SK-N-MC (cell line): ENCODE data around the gene BBS12.
"Not testable (repeated sequence)": the region's sequence is repeated elsewhere in the genome, so short reads cannot be mapped to it uniquely, and the experiment has no call there.

Experiments used
- DNase-seq: peaks from one replicate; pipeline ENCODE4 v3.0.0-alpha.2; 2011; ENCODE audit warnings: low read depth, low spot score
- H3K27ac ChIP-seq: fragments of 200-600 bp; sonication (generic); 2 replicates; pipeline ENCODE4 v1.5.1; 2016; ENCODE audit warnings: mixed run types
- H3K36me3 ChIP-seq: fragments of 200-600 bp; sonication (generic); 2 replicates; pipeline ENCODE4 v1.6.1; 2017; ENCODE audit warnings: antibody characterized with exemption, low read length, mixed read lengths; ENCODE audit not compliant: insufficient read depth
- H3K4me3 ChIP-seq: fragments of 200-600 bp; sonication (generic); 2 replicates; pipeline ENCODE4 v1.5.1; 2016
- H3K9ac ChIP-seq: fragments of 200-600 bp; sonication (generic); 2 replicates; pipeline ENCODE4 v1.8.0; 2017; ENCODE audit warnings: mixed run types, mixed read lengths; ENCODE audit not compliant: insufficient read length
- H3K9me3 ChIP-seq: fragments of 200-600 bp; sonication (generic); 2 replicates; pipeline ENCODE4 v1.6.1; 2017; ENCODE audit warnings: low read depth, mild to moderate bottlenecking, antibody characterized with exemption, low read length, moderate library complexity, mixed read lengths
- EZH2 ChIP-seq: fragments of 200-600 bp; sonication (generic); IDR thresholded peaks from one replicate; pipeline ENCODE4 v1.6.1; 2017; ENCODE audit warnings: antibody characterized with exemption
- FOXP2 ChIP-seq: optimal IDR thresholded peaks from 2 replicates; pipeline ENCODE3; 2011; ENCODE audit warnings: mild to moderate bottlenecking, moderate library complexity; ENCODE audit not compliant: insufficient read depth; ENCODE audit errors: extremely low read length, control extremely low read depth
- POLR2AphosphoS5 ChIP-seq: IDR thresholded peaks from 2 replicates; pipeline ENCODE4 v1.6.1; 2012; ENCODE audit warnings: mild to moderate bottlenecking, low read depth, low read length, borderline replicate concordance

The BBS12 gene

GRCh38 chr4:122776916-122777315, 44.4 kb downstream of the BBS12 start:
- Histone ChIP-seq H3K36me3 (no peaks in the 10 kb centered on the region), H3K9me3 (no peaks in the 10 kb centered on the region), H3K9ac (no peak overlapping the region), H3K27ac (no peak overlapping the region), H3K4me3 (no peak overlapping the region)
- TF ChIP-seq POLR2AphosphoS5 (no peak), EZH2 (no peak), FOXP2 (no peak)
- DNase-seq, result no peak

GRCh38 chr4:122777846-122778673, 45.6 kb downstream of the BBS12 start:
- H3K36me3 ChIP-seq, result no peaks in the 10 kb centered on the region
- TF ChIP-seq EZH2 (no peak), FOXP2 (no peak), POLR2AphosphoS5 (no peak)
- no peak overlapping the region for H3K9ac ChIP-seq
- no peaks in the 10 kb centered on the region for H3K9me3 ChIP-seq
- no peak overlapping the region for H3K27ac ChIP-seq
- no peak for DNase-seq
- H3K4me3 ChIP-seq, result no peak overlapping the region

- H3K9ac ChIP-seq, result no peak overlapping the region
- H3K36me3 ChIP-seq, result no peaks in the 10 kb centered on the region
- H3K27ac ChIP-seq, result no peak overlapping the region
- H3K4me3 ChIP-seq, result no peak overlapping the region
- H3K9me3 ChIP-seq, result no peaks in the 10 kb centered on the region
- no peak for DNase-seq
- no peak for TF ChIP-seq POLR2AphosphoS5
- no peak for TF ChIP-seq FOXP2
- no peak for TF ChIP-seq EZH2
Observed at GRCh38 chr4:122781486-122781885, 49.0 kb downstream of the BBS12 start.

GRCh38 chr4:122783301-122784215, 51.1 kb downstream of the BBS12 start:
- Histone ChIP-seq H3K4me3 (no peak overlapping the region), H3K36me3 (no peaks in the 10 kb centered on the region), H3K9ac (no peak overlapping the region), H3K27ac (no peak overlapping the region), H3K9me3 (no peaks in the 10 kb centered on the region)
- DNase-seq, result no peak
- no peak for TF ChIP-seq FOXP2

- TF ChIP-seq FOXP2 (no peak), EZH2 (no peak), POLR2AphosphoS5 (no peak)
- no peaks in the 10 kb centered on the region for H3K9me3 ChIP-seq
- no peak overlapping the region for H3K4me3 ChIP-seq
- H3K27ac ChIP-seq, result no peak overlapping the region
- no peak overlapping the region for H3K9ac ChIP-seq
- no peak for DNase-seq
- H3K36me3 ChIP-seq, result no peaks in the 10 kb centered on the region
Observed at GRCh38 chr4:122784261-122784660, 51.8 kb downstream of the BBS12 start.

- Histone ChIP-seq H3K4me3 (no peak overlapping the region), H3K9me3 (no peaks in the 10 kb centered on the region), H3K27ac (no peak overlapping the region), H3K36me3 (no peaks in the 10 kb centered on the region), H3K9ac (no peak overlapping the region)
- no peak for DNase-seq
- TF ChIP-seq FOXP2 (no peak), POLR2AphosphoS5 (no peak), EZH2 (no peak)
Observed at GRCh38 chr4:122785099-122785498, 52.6 kb downstream of the BBS12 start.

GRCh38 chr4:122786296-122786695, 53.8 kb downstream of the BBS12 start:
- H3K27ac ChIP-seq, result not testable (repeated sequence)

GRCh38 chr4:122786920-122787319, 54.4 kb downstream of the BBS12 start:
- H3K9ac ChIP-seq, H3K27ac ChIP-seq, H3K4me3 ChIP-seq, H3K36me3 ChIP-seq, H3K9me3 ChIP-seq, DNase-seq: not testable (repeated sequence)

More at GRCh38 chr4:122786296-122786695, 53.8 kb downstream of the BBS12 start:
- H3K4me3 ChIP-seq, H3K9ac ChIP-seq, H3K9me3 ChIP-seq, DNase-seq, H3K36me3 ChIP-seq: not testable (repeated sequence)

GRCh38 chr4:122787940-122788339, 55.4 kb downstream of the BBS12 start:
- Histone ChIP-seq H3K4me3 (no peak overlapping the region), H3K9ac (no peak overlapping the region), H3K36me3 (no peaks in the 10 kb centered on the region), H3K27ac (no peak overlapping the region), H3K9me3 (no peaks in the 10 kb centered on the region)
- no peak for DNase-seq
- no peak for TF ChIP-seq FOXP2
- no peak for TF ChIP-seq POLR2AphosphoS5
- TF ChIP-seq EZH2, result no peak
